ENCODE results near the gene AHCTF1. TPM values are rescaled to one million over a fixed set of nuclear protein-coding genes. Genes with fewer than 3 reads are reported as not detected.

AHCTF1 gene
- total and polyA plus RNA-seq, 10 of the 15 experiments (the other 5 are each of a cell fraction or from before 2014, with no cell fraction given): 3.4 to 45.5 (median 17.8) TPM

GRCh38 chr1:246897302-246897701 is 34.4 kb downstream of the AHCTF1 start:
- no peaks in the 10 kb centered on the region for H3K27me3 ChIP-seq (replicated peaks in 1 of 2; ENCODE audit: control insufficient read depth in 2 of 2, insufficient read depth in 2 of 2, low read length in 1 of 2)
- ChIA-PET POLR2A (no interaction called here), RAD21 (ENCODE audit: unreplicated experiment) (no interaction called here), CTCF (no interaction called here), SMC1A (ENCODE audit: uncharacterized antibody, unreplicated experiment) (interaction anchor here (0.9 kb wide), 1 partner anchor 8 kb away, joined by 3 read pairs; no protein-coding TSS in a partner anchor)
- DNase-seq (ENCODE audit: low read depth, low spot score) (no peak), ATAC-seq (no peak), FAIRE-seq (no peak)
- no peaks in the 10 kb centered on the region for H3K79me2 ChIP-seq (ENCODE audit: control insufficient read depth, insufficient read depth, low read length)
- H3K4me3 ChIP-seq: no peak overlapping the region
- no peak overlapping the region for H3K4me2 ChIP-seq (ENCODE audit: control insufficient read depth, insufficient read depth)
- no peak overlapping the region for H2AFZ ChIP-seq (ENCODE audit: control insufficient read depth, low read depth, low read length)
- H3K4me1 ChIP-seq (ENCODE audit: control insufficient read depth, insufficient read depth, low read length): peaks cover 5% of the 10 kb centered on the region
- no peak overlapping the region for H3K9ac ChIP-seq (ENCODE audit: control insufficient read depth, insufficient read depth, low read length)
- intact Hi-C loops (cut with micrococcal nuclease; ENCODE audit: unreplicated experiment) (no loop called here), in situ Hi-C loops (cut with MboI) (no loop called here)
- H4K20me1 ChIP-seq (ENCODE audit: control insufficient read depth, insufficient read depth): no peaks in the 10 kb centered on the region
- TF ChIP-seq ATF3 (IDR thresholded peaks at IDR 0.05; ENCODE audit: borderline replicate concordance, extremely low read depth, low read depth, low read length) (no peak), CUX1 (IDR thresholded peaks at IDR 0.05; ENCODE audit: insufficient replicate concordance, low read depth, low read length) (no peak), HDGF (IDR thresholded peaks at IDR 0.05) (no peak), SIX5 (IDR thresholded peaks at IDR 0.05; ENCODE audit: low read depth, low read length, severe bottlenecking) (no peak), POLR2AphosphoS2 (IDR thresholded peaks at IDR 0.05; ENCODE audit: low read depth, low read length) (no peak), PRDM15 (CRISPR knock-in tag; IDR thresholded peaks at IDR 0.05) (no peak), TCF7 (IDR thresholded peaks at IDR 0.05; ENCODE audit: borderline replicate concordance) (no peak), RELA (IDR thresholded peaks at IDR 0.05; ENCODE audit: borderline replicate concordance, partially characterized antibody) (no peak), MYB (IDR thresholded peaks at IDR 0.05; ENCODE audit: borderline replicate concordance, low read depth, low read length) (no peak), MYC (IDR thresholded peaks at IDR 0.05; ENCODE audit: insufficient read depth, insufficient read length, insufficient replicate concordance, low read length, severe bottlenecking) (no peak), ESRRA (IDR thresholded peaks at IDR 0.05; ENCODE audit: low read length) (no peak), KDM1A (IDR thresholded peaks at IDR 0.05; ENCODE audit: borderline replicate concordance) (no peak), WRNIP1 (IDR thresholded peaks at IDR 0.05; ENCODE audit: borderline replicate concordance, low read depth, low read length) (no peak)
- H3K27ac ChIP-seq (ENCODE audit: control insufficient read depth, insufficient read depth): no peak overlapping the region
- WGBS (ENCODE audit: insufficient coverage, insufficient replicate concordance, low lambda C conversion rate, missing lambda C conversion rate): 99% methylated on average over 5 of the region's 5 CpGs
- H3K36me3 ChIP-seq (ENCODE audit: control insufficient read depth in 2 of 2, insufficient read depth in 2 of 2, low read length in 1 of 2): peaks cover 6 to 25% of the 10 kb centered on the region in 2 experiments
- BruUV-seq (replicated peaks): no TSS peak
- no peaks in the 10 kb centered on the region for H3K9me3 ChIP-seq (replicated peaks; ENCODE audit: control insufficient read depth, insufficient read depth, low read length)
